ENCODE results near the gene ABRACL. TPM values are rescaled to one million over a fixed set of nuclear protein-coding genes. Genes with fewer than 3 reads are reported as not detected.

ABRACL gene
- total RNA-seq, 1 experiment from 2014 or later = 123 TPM

- TF ChIP-seq, protein P1, sequence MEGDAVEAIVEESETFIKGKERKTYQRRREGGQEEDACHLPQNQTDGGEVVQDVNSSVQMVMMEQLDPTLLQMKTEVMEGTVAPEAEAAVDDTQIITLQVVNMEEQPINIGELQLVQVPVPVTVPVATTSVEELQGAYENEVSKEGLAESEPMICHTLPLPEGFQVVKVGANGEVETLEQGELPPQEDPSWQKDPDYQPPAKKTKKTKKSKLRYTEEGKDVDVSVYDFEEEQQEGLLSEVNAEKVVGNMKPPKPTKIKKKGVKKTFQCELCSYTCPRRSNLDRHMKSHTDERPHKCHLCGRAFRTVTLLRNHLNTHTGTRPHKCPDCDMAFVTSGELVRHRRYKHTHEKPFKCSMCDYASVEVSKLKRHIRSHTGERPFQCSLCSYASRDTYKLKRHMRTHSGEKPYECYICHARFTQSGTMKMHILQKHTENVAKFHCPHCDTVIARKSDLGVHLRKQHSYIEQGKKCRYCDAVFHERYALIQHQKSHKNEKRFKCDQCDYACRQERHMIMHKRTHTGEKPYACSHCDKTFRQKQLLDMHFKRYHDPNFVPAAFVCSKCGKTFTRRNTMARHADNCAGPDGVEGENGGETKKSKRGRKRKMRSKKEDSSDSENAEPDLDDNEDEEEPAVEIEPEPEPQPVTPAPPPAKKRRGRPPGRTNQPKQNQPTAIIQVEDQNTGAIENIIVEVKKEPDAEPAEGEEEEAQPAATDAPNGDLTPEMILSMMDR (conservative IDR thresholded peaks at IDR 0.05) = no peak
- H3K14ac ChIP-seq (ENCODE audit: insufficient read depth, low read length) = no peak overlapping the region
- no peak overlapping the region for H2AK5ac ChIP-seq (ENCODE audit: insufficient read length, low read length)
- H3K27ac ChIP-seq (ENCODE audit: insufficient read length, low read depth, low read length) = no peak overlapping the region
- H3K4me2 ChIP-seq (ENCODE audit: insufficient read depth, insufficient read length, low read length) = no peak overlapping the region
- no peak overlapping the region for H2BK120ac ChIP-seq (ENCODE audit: low read depth, low read length, poor library complexity, severe bottlenecking)
- peaks cover 3% of the 10 kb centered on the region; the same call in 1 of the 2 replicates for H3K4me1 ChIP-seq (ENCODE audit: insufficient read depth, low read length)
- Mint-ChIP-seq H3K9me3 (no peaks in the 10 kb centered on the region), H3K27ac (no peak overlapping the region; a peak in 1 of 7 replicates), H3K27me3 (ENCODE audit: low read depth) (no peaks in the 10 kb centered on the region; the same call in 1 of the 2 replicates), H3K4me1 (peaks cover 36 to 43% of the 10 kb centered on the region in 2 experiments), H3K4me3 (no peak overlapping the region), H3K36me3 (ENCODE audit: insufficient read depth in 1 of 3, low read depth in 3 of 3) (no peaks in the 10 kb centered on the region; a peak in 1 of 7 replicates)
- H2BK20ac ChIP-seq (ENCODE audit: low read depth, low read length, poor library complexity, severe bottlenecking) = no peak overlapping the region
- H3K9ac ChIP-seq (ENCODE audit: extremely low read depth, insufficient read length, low read length) = no peak overlapping the region
- no peak overlapping the region for H2BK12ac ChIP-seq (ENCODE audit: insufficient read length, low read depth, low read length)
- no peak overlapping the region for H4K5ac ChIP-seq (ENCODE audit: insufficient read length, low read depth, low read length)
- no peak overlapping the region for H3K18ac ChIP-seq (ENCODE audit: insufficient read length, low read depth, low read length)
- H2BK15ac ChIP-seq (ENCODE audit: low read depth, low read length) = no peak overlapping the region
- no peak overlapping the region for H3T11ph ChIP-seq (ENCODE audit: low read length)
- no peak overlapping the region for H2BK5ac ChIP-seq (ENCODE audit: insufficient read length, low read length)
- H3K9me3 ChIP-seq (ENCODE audit: control insufficient read depth, low read depth, low read length) = no peaks in the 10 kb centered on the region
- no peak overlapping the region for H3K4ac ChIP-seq (ENCODE audit: low read depth, low read length)
- no CpG with 5 or more reads among the region's 5 CpGs for WGBS (ENCODE audit: extremely low coverage, insufficient read length, low lambda C conversion rate)
- H3K23ac ChIP-seq (ENCODE audit: insufficient read length, low read depth, low read length) = no peak overlapping the region
- no peak overlapping the region for H4K8ac ChIP-seq (replicated peaks; ENCODE audit: insufficient read length, low read depth, low read length)
- no peak overlapping the region for H4K91ac ChIP-seq (ENCODE audit: insufficient read length, low read depth, low read length)
- no peak overlapping the region for H2AFZ ChIP-seq (ENCODE audit: low read length)
- H4K20me1 ChIP-seq (ENCODE audit: control insufficient read depth, insufficient read depth, insufficient read length) = no peaks in the 10 kb centered on the region
- no peaks in the 10 kb centered on the region for H3K23me2 ChIP-seq (ENCODE audit: insufficient read length, low read depth, low read length, poor library complexity, severe bottlenecking)
- no peaks in the 10 kb centered on the region for H3K79me2 ChIP-seq (ENCODE audit: insufficient read depth, low read length)
- no peak overlapping the region for H3K56ac ChIP-seq (ENCODE audit: insufficient read length, low read depth, low read length)
- H3K79me1 ChIP-seq (ENCODE audit: insufficient read depth, low read depth, low read length, poor library complexity, severe bottlenecking) = no peaks in the 10 kb centered on the region
- DNase-seq = no peak
- no peaks in the 10 kb centered on the region for H3K27me3 ChIP-seq (ENCODE audit: insufficient read depth, low read length)
These were observed 31.4 kb upstream of the ABRACL start for GRCh38 chr6:138997136-138997535.
